Osteoblast (primary cell): Measurements from ENCODE around the gene NTM. TPM values are rescaled to one million over a fixed set of nuclear protein-coding genes. Genes with fewer than 3 reads are reported as not detected.

Experiments
- DNase-seq: peaks from one replicate; pipeline ENCODE4 v3.0.0; 2011; ENCODE audit warnings: low spot score, mixed read lengths; ENCODE audit not compliant: insufficient read length; ENCODE audit errors: missing footprints
- H2AFZ ChIP-seq: 2 replicates; pipeline ENCODE4 v1.6.0; 2011; ENCODE audit warnings: mild to moderate bottlenecking, low read length
- H3K27ac ChIP-seq: 2 replicates; pipeline ENCODE4 v1.5.1; 2011; ENCODE audit warnings: mild to moderate bottlenecking, low read depth, low read length, moderate library complexity
- H3K27me3 ChIP-seq: 2 replicates; pipeline ENCODE4 v1.6.0; 2012; ENCODE audit warnings: mild to moderate bottlenecking, control low read depth, inconsistent platforms, low read length, moderate library complexity; ENCODE audit not compliant: insufficient read depth
- H3K36me3 ChIP-seq: 2 replicates; pipeline ENCODE4 v1.5.1; 2011; ENCODE audit warnings: mild to moderate bottlenecking, low read length, control low read depth, moderate library complexity; ENCODE audit not compliant: insufficient read depth
- H3K4me1 ChIP-seq: 2 replicates; pipeline ENCODE4 v1.5.1; 2011; ENCODE audit warnings: mild to moderate bottlenecking, low read length, control low read depth, moderate library complexity; ENCODE audit not compliant: insufficient read depth
- H3K4me2 ChIP-seq: 2 replicates; pipeline ENCODE4 v1.6.0; 2011; ENCODE audit warnings: mild to moderate bottlenecking, low read length; ENCODE audit not compliant: insufficient read depth
- H3K4me3 ChIP-seq: fragments of 200-600 bp; sonication (generic); 3 replicates; pipeline ENCODE4 v1.5.1; 2012; ENCODE audit warnings: mild to moderate bottlenecking, low read length, inconsistent platforms; ENCODE audit not compliant: insufficient read depth
- H3K79me2 ChIP-seq: 2 replicates; pipeline ENCODE4 v1.6.0; 2012; ENCODE audit warnings: mild to moderate bottlenecking, low read length, control low read depth, inconsistent platforms; ENCODE audit not compliant: insufficient read depth
- H3K9me3 ChIP-seq: 2 replicates; pipeline ENCODE4 v1.5.1; 2011; ENCODE audit warnings: low read depth, low read length, control low read depth
- H4K20me1 ChIP-seq: 2 replicates; pipeline ENCODE4 v1.6.0; 2012; ENCODE audit warnings: mild to moderate bottlenecking, low read length, control low read depth; ENCODE audit not compliant: insufficient read depth
- CTCF ChIP-seq: IDR thresholded peaks from 2 replicates; pipeline ENCODE4 v1.5.1; 2011; ENCODE audit warnings: mild to moderate bottlenecking, low read depth, low read length, moderate library complexity; ENCODE audit errors: extremely low read depth
- total RNA-seq: library from RNA; depleted of rRNA; stranded (reverse); fragments of >200 nt; gene quantifications from 2 replicates; pipeline ENCODE4 v1.2.3, GENCODE V29; 2012

NTM gene
- total RNA-seq, 1 donor: 48.1 TPM

DNA sequence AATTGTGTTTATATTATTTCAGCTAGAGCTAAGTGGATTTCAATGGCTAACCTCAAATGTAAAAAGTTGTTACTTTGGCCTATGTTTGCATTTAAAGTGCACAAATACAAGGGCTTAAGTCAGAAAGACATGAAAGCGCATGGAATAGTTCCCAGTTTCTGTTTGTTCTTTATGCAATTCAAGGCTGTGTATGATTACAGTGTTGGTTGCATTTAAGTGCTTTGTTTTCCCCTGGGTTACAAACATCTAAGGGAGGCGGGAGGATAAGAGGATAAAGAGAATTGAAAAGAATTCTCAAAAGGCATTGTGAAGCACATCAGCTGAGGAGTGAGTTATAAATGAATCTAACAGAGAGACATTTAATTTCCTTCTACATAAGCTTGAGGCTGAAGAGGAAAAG is 453.4 kb downstream of the NTM start:
- no peak overlapping the region for H3K4me3 ChIP-seq

GRCh38 chr11:131824771-131825170 is 454.4 kb downstream of the NTM start:
- Histone ChIP-seq H3K79me2 (no peaks in the 10 kb centered on the region), H2AFZ (no peak overlapping the region), H3K27me3 (peaks cover 37% of the 10 kb centered on the region), H3K27ac (no peak overlapping the region), H4K20me1 (no peaks in the 10 kb centered on the region), H3K4me1 (no peaks in the 10 kb centered on the region), H3K9me3 (no peaks in the 10 kb centered on the region), H3K4me3 (no peak overlapping the region), H3K36me3 (no peaks in the 10 kb centered on the region), H3K4me2 (no peak overlapping the region)
- no peak for DNase-seq
- TF ChIP-seq CTCF: no peak

More for the DNA sequence above, 453.4 kb downstream of the NTM start:
- Histone ChIP-seq H3K79me2 (no peaks in the 10 kb centered on the region), H2AFZ (no peak overlapping the region), H3K27me3 (peaks cover 33% of the 10 kb centered on the region), H3K4me1 (no peaks in the 10 kb centered on the region), H3K27ac (no peak overlapping the region), H3K4me2 (no peak overlapping the region), H4K20me1 (no peaks in the 10 kb centered on the region), H3K9me3 (no peaks in the 10 kb centered on the region), H3K36me3 (no peaks in the 10 kb centered on the region)
- TF ChIP-seq CTCF: no peak
- DNase-seq: no peak

DNA sequence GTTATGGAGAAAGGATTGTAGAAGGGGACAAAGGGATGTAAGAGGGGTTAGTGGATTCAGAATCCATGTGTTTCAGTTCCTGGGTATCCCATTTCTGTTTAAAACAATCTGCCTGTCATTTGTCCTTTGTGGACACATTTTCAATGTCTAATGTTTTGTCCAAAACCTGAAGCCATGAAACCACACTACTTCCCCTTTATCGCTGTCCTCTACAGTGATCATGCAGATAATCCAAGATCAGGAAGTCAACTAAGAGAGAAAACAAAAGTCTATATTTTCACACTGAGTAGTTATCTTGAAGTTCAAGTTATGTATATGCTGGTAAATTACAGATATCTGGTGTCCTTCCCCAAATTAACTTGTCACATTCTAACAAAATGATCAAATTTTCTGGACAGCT is 457.0 kb downstream of the NTM start:
- Histone ChIP-seq H3K36me3 (no peaks in the 10 kb centered on the region), H4K20me1 (no peaks in the 10 kb centered on the region), H3K4me3 (no peak overlapping the region), H2AFZ (no peak overlapping the region), H3K79me2 (no peaks in the 10 kb centered on the region), H3K27me3 (peaks cover 27% of the 10 kb centered on the region), H3K4me2 (no peak overlapping the region), H3K9me3 (no peaks in the 10 kb centered on the region), H3K27ac (no peak overlapping the region), H3K4me1 (no peaks in the 10 kb centered on the region)
- TF ChIP-seq CTCF: no peak
- no peak for DNase-seq

DNA sequence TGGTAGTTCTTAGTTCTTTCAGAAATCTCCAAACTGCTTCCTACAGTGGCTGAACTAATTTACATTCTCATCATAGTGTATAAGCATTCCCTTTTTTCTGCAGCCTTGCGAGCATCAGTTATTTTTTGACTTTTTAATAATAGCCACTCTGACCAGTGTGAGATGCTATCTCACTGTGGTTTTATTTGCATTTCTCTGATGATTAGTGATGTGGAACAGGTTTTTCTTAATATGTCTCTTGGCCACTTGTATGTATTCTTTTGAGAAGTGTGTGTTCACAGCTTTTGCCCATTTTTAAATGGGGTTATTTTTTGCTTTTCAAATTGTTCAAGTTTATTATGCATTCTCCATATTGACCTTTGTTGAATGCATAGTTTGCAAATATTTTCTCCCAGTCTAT is 459.3 kb downstream of the NTM start:
- H2AFZ ChIP-seq: no peak overlapping the region
- TF ChIP-seq CTCF: no peak
- H3K36me3 ChIP-seq: no peaks in the 10 kb centered on the region
- no peak overlapping the region for H3K4me3 ChIP-seq
- H3K27ac ChIP-seq: no peak overlapping the region
- H3K4me2 ChIP-seq: no peak overlapping the region
- H3K27me3 ChIP-seq: peaks cover 7% of the 10 kb centered on the region
- no peaks in the 10 kb centered on the region for H3K79me2 ChIP-seq
- H3K9me3 ChIP-seq: no peaks in the 10 kb centered on the region
- H4K20me1 ChIP-seq: no peaks in the 10 kb centered on the region
- no peaks in the 10 kb centered on the region for H3K4me1 ChIP-seq
- DNase-seq: no peak
